Measurements from ENCODE around the gene LMBR1. TPM values are rescaled to one million over a fixed set of nuclear protein-coding genes. Genes with fewer than 3 reads are reported as not detected.
A peak's percentile ranks its signal among the peaks of the same experiment; 100 is the strongest.
"Not testable (repeated sequence)": the region's sequence is repeated elsewhere in the genome, so short reads cannot be mapped to it uniquely, and the experiment has no call there.

The LMBR1 gene
- total RNA-seq, 1 donor from 2014 or later: 235 TPM

DNA sequence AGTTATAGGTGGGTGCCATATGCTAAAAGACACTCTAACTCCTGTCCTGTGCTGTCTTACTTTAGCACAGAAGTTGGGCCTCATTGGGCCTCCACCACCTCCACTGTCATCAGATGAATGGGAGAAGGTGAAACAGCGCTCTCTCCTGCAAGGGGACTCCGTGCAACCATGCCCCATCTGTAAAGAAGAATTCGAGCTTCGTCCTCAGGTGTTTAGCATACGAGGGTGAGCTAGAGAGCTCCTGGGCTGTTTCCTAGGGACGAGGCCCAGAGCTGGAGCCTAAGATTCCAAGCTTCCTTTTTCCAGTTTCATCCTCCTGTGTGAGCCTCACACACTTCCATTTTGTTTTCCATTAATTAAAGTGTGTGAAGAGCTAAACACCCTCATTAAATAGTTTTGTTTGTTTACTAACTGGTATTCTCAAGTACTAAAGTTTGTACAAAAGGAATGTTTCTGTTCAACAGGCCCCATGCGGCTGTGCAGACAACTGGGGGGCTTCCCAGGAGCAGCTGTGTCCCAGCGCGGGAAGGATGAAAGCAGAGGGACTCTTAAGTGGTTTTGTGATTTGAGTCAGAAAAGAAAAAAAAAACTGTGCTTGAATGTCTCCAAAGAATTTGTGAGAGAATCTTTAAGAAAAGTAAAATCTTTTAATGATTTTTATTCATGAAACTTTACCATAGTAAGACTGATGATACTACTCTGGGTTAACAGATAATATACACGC lies 238.3 kb downstream of the LMBR1 start:
- no peak for DNase-seq

DNA sequence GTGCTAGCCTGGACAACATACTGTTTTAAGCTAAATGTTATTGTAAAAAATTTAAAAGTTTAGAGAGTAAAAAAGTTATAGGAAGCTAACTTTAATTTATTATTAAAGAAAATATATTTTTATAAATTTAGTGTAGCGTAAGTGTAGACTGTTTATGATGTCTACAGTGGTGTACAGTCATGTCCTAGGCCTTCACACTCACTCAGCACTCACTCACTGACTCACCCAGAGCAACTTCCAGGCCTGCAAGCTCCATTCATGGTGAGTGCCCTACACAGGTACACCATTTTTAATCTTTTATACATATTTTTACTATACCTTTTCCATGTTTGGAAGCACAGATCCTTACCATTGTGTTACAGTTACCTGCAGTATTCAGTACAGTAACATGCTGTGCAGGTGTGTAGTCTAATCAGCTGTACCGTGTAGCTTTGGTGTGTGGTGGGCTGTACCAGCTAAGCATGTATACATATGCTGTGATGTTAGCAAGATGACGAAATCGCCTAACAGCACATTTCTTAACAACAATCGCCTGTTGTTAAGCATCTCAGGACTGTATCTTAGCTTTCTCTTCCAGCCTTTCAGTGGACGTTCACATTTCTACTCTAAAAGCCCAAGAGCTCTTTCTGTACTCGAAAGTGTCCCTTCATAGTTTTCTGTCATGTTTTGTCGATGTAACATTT lies 240.0 kb downstream of the LMBR1 start:
- no peak for DNase-seq

DNA sequence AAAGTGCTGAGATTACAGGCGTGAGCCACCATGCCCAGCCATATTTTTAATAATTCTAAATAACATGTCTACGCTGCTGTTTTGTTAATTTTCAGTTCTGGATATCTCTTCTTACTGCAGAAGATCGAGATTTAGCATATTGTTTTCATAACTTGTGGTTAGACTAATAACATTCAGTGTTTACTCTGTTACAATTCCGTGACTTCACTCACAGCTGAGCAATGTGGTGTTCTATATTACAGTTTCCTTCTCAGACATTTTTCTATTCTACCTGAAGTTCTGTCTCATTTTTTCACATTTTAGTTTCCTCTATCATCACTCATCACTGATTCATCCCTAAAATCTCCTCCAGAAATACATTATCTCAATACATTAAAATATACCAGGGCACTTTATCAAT lies 241.5 kb downstream of the LMBR1 start:
- DNase-seq: no peak

DNA sequence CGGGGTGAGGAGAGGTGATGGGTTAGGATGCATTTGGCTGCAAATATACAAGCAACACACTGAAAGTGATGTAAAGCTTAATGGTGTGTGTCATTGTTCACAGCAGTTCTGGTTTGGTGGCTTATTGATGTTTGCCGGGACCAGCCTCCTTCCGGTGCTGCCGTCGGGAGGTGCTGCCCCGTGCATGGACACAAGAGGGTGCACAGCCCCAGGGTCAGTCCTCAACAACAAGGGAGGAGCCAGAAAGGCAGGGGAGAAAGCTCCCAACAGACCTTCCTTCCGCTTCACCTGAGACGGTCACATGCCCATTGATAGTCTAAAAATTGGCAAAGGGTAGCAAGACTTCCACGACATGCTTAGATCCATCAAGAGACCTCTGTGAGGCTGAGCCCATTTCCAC lies 242.9 kb downstream of the LMBR1 start:
- DNase-seq: no peak

DNA sequence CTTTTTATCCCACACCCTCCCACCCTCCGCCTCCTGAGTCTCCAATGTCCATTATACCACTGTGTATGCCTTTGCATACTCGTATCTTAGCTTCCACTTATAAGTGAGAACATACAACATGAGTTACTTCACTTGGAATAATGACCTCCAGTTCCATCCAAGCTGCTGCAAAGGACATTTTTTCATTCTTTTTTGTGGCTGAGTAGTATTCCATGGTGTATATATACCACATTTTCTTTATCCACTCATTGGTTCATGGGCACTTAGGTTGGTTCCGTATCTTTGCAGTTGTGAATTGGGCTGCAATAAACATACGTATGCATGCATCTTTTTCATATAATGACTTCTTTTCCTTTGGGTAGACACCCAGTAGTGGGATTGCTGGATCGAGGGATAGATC lies 245.7 kb downstream of the LMBR1 start:
- DNase-seq: not testable (repeated sequence)

DNA sequence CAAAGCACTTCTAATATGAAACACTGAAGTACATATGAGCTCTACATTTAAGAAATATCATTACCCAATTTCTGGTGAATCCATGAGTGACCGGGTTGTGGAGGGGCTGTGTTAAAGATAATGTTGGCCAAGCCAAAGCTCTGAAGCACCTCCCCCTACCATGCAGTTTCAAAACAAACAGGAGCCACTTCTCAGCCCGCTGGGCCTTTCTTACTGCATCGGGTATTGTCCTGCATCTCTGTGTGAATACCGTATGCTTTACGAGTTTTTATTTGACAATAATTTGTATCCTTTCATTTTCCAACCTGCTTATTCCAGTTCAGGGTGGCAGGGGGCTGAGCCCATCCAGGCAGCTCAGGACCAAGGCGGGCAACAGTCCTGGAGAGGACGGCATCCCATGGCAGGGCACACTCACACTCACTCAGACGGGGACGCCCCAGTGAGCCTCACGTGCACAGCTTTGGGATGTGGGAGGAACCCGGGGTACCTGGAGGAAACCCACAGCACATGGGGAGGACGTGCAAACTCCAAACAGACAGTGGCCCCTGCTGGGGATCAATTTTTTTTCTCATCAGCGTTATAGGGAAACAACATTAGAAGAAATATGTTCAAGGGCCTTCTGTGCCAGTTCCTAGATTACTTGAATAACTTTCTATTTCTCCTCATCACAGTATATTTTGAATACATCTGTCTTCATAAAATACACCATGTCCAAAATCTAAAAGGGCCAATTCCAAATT lies 250.5 kb downstream of the LMBR1 start:
- no peak for DNase-seq

DNA sequence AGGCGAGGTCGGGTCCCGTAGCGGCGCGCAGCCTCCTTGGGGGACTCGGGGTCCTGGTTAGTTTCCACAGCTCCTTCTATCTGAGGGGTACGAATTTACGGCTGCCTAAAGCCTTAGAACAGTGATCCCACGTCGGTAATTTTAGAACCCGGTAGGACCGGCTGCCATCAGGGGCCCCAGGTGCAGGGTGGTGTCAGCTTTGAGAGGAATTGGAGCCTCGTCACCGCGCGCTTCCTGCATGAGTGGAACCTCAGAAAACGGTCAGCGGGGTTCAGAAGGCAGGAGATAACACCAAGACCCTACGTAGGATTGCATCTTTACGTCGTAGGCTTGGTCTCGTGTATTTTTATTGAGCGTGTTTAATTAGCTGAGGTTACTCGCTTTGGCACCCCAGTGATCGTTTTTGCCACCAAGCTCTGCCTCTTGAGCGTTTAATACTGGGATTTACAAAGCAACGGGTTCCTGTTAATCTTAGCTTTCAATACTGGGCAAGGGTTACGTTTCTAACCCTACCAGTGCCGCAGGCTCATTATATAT lies 252.0 kb downstream of the LMBR1 start:
- no peak for DNase-seq

DNA sequence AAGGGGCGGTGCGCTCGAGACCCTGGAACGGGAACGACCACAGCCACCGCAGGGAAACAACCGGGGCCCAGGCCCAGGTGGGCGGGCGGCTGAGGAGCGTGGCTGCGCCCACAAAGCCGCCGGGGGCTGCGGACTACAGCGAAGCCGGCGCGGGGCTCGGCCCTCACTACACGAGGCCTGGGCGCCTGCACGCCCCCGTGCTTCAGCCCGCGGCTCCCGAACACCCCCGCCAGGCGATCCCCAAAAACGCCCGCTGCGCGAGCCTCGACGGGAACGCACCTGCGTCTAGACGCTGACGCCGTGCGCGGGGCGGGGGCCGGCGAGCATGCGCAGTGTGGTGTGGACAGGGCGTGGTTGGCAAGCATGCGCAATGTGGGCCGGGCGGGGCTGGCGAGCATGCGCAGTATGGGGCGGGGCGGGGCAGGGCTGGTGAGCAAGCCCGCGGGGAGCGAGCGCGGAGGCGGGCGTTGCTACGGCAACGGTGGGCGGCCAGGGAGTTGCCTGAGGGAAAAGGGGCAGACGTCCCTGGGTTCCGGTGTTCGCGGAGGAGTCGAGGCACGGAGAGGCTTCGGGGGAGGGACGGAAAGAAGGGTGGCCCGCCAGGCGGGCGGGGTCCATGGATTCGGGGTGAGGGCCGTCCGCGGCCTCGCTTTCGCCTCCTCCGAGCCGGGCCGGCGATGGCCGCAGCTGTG lies 252.6 kb downstream of the LMBR1 start, which contains the start of gene RNF32:
Gene RNF32 (plus strand): TSS at position 518 of the 692 bp plus-strand sequence. CDS start 3,104 bp downstream, outside the sequence.
- DNase-seq: peak; percentile 88

DNA sequence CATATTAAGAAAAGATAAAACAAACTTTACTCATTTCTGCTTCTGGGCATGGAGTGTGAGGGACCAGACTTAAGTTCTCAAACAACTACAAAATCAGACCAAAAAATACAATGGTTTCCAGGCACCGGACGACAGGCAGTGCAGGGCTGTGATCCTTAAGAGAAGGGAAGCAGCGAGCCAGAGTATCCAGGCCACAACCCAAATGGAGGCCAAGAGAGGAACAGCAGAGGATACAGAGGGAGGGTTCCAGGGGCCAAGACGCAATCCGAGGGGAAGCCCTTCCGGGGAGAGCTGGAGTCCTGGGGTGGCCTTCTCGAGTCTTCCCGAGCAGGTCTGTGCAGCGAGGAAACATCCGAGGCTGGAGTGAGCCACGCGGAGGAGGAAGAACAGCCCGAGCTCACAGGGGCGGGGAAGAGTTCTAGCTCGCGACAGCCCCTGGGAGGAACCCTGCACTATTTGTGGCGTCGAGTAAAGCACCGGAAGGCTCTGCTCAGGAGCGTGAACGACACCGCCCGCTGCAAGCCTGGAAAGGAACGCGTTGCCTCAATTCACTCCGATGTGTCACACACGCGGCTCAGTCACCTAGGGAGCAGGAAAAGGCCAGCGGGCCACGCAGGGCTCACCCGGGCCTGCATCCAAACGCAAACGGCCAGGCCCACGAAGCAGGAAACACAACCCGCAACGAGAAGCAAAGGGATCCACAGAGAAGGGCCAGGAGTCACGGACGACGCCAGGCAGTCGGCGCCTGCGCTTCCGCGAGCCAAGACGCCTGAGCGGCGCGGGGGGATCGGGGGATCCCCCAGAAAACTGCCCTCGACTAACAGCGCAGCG lies 253.3 kb downstream of the LMBR1 start:
- no peak for DNase-seq

DNA sequence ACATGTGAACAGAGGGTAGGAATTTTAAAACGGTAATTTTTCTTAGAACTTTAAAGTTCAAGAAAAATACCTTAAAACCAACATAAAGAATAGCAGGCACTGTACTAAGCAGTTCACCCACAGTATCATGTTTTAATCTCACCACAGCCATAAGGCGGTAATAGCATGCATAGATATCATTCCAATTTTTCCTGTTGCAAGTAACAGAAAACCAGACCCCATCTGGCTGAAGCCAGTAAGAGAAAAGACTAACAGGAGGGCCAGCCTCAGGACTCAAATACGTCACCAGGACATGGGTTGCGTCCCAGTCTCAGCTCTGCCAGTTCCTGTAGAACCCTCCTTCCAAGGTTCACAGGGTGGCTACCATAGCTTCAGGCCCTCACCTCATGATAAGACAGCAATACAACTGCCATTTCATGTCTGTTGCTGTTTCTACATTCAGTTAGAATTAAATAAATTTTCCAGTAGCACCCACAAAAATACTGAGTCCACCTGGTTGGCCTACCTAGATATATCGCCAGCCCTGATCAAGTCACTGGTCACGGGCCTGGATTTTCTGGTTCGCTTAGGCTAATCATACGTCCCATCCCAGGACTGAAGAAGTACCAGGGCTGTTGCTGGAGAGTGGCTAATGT lies 254.4 kb downstream of the LMBR1 start:
- DNase-seq: no peak

DNA sequence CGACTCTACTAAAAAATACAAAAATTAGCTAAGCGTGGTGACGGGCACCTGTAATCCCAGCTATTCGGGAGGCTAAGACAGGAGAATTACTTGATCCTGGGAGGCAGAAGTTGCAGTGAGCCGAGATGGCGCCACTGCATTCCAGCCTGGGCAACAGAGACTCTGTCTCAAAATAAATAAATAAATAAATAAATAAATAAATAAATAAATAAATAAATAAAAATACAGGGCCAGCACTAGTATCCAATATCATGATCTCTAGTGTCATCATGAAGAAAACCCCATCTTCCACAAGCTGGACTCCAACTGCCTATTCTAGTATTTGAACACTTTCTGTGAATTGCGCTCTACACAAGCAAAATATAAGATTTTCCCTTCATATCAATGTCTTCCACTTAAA lies 255.9 kb downstream of the LMBR1 start:
- DNase-seq: not testable (repeated sequence)

DNA sequence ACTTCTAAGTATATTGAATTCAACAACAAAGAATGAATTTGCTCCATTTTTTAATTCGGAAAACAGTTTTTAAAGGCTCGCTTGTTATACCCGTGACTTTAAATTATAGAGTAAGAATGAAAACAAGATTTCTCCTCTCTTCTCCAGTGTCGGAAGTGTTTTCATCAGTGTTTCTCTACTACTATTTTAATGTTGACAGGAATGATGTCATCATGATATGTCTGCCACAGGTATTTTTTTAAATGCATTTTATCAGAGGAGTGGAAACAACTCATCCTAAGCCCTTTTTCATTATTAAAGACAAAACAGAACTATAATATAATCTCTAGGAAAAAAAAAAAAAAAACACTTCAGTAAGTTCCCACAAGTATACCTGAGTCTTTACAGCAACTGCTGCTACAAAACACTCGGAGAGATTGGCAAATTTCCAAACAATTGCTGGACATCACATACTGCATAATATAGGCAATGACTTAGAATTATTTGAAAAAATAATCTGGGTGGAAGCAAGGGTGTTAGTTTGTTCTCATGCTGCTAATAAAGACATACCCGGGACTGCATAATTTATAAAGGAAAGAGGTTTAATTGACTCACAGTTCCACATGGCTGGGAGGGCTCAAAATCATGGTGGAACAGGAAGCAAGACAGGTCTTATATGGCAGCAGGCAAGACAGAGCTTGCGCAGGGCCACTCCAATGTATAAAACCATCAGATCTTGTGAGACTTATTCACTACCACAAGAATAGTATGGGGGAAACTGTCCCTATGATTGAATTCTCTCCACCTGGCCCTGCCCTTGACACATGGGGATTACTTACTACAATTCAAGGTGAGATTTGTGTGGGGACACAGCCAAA lies 257.2 kb downstream of the LMBR1 start:
- DNase-seq: no peak

DNA sequence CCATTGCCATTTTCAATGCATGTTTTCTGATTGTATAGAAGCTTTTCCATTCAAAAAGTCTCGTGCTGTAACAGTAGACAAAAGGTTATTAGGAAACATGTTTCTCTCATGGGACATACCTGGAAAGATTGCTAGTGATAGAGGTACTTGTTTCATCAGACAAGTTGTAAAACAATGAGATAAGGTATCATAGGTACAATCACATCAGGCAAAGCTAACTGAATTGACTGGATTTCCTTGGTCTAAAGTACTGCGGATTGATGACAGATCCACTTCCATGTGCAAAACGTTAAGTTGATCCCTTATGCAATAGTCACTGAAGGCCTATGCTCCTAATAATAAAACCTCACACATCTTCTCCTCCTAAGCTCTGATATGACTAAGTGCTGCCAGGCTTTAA lies 258.9 kb downstream of the LMBR1 start:
- no peak for DNase-seq

DNA sequence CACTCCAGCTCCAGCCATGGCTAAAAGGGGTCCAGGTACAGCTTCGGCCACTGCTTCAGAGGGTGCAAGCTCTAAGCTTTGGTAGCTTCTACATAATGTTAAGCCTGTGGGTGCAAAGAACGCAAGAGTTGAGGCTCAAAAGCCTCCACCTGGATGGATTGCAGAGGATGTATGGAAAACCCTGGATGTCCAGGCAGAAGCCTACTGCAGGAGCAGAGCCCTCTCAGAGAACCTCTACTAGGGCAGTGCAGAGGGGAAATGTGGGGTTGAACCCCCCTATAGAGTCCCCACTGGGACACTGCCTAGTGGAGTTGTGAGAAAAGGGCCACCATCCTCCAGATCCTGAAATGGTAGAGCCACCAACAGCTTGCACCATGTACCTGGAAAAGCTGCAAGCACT lies 263.1 kb downstream of the LMBR1 start:
- no peak for DNase-seq

DNA sequence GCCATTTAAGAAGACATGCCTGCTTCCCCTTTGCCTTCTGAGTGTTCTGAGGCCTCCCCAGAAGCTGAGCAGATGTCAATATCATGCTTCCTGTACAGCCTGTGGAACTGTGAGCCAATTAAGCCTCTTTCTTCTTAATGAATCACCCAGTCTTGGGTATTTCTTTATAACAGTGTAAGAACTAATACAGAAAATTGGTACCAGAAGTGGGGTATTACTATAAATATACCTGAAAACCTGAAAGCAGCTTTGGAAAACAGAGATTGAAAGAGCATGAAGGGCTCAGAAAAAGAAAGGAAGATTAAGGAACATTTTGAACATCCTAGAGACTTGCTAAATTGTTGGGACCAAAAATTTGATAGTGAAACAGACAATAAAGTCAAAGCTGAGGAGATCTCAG lies 264.4 kb downstream of the LMBR1 start:
- DNase-seq: no peak
